RWPE1 (cell line): ENCODE data around the gene ZNF777.

ENCODE experiments used
- CTCF ChIA-PET: fragments of 350-600 bp; sonication (Branson Sonifier 250); formaldehyde crosslinking; extraction: SDS; loops from one replicate; lab custom pipeline; 2021; lab: Yijun Ruan, JAX
- POLR2A ChIA-PET: fragments of 400-600 bp; formaldehyde crosslinking; extraction: SDS; loops from one replicate; lab custom pipeline; 2020; ENCODE audit warnings: antibody characterized with exemption; ENCODE audit not compliant: low non-redundant PET; lab: Yijun Ruan, JAX
- DNase-seq: peaks from one replicate; pipeline ENCODE4 v3.0.0; 2012; ENCODE audit warnings: low spot score
- H3K27ac ChIP-seq: fragments of 450-650 bp; 2 replicates; pipeline ENCODE4 v1.5.1; 2017
- TF ChIP-seq, protein P1 (sequence below): fragments of 450-650 bp; conservative IDR thresholded peaks from 2 replicates; pipeline ENCODE4 v1.5.1; 2017; ENCODE audit warnings: low read depth, mild to moderate bottlenecking

The ZNF777 gene

GRCh38 chr7:149385195-149385950 is 75.5 kb downstream of the ZNF777 start:
- CTCF ChIA-PET, result interaction anchor here (0.7 to 0.8 kb wide), 2 partner anchors 11 to 1710 kb away, joined by 3 to 4 read pairs; no protein-coding TSS in a partner anchor

More at GRCh38 chr7:149385195-149385950, 75.5 kb downstream of the ZNF777 start:
- POLR2A ChIA-PET, result no interaction called here
- no peak overlapping the region for H3K27ac ChIP-seq
- DNase-seq, result no peak
- TF ChIP-seq, protein P1, sequence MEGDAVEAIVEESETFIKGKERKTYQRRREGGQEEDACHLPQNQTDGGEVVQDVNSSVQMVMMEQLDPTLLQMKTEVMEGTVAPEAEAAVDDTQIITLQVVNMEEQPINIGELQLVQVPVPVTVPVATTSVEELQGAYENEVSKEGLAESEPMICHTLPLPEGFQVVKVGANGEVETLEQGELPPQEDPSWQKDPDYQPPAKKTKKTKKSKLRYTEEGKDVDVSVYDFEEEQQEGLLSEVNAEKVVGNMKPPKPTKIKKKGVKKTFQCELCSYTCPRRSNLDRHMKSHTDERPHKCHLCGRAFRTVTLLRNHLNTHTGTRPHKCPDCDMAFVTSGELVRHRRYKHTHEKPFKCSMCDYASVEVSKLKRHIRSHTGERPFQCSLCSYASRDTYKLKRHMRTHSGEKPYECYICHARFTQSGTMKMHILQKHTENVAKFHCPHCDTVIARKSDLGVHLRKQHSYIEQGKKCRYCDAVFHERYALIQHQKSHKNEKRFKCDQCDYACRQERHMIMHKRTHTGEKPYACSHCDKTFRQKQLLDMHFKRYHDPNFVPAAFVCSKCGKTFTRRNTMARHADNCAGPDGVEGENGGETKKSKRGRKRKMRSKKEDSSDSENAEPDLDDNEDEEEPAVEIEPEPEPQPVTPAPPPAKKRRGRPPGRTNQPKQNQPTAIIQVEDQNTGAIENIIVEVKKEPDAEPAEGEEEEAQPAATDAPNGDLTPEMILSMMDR, result no peak
